Kidney (tissue), 14 donors: Measurements from ENCODE around the gene PACC1. TPM values are rescaled to one million over a fixed set of nuclear protein-coding genes. Genes with fewer than 3 reads are reported as not detected.
"Not testable (repeated sequence)": the region's sequence is repeated elsewhere in the genome, so short reads cannot be mapped to it uniquely, and the experiment has no call there.

Experiments used
- DNase-seq, 5 donors: peaks; one replicate each; pipeline ENCODE4 v3.0.0-alpha.2; 2013 to 2020
- FAIRE-seq: peaks from 2 replicates; lab custom pipeline; 2012; peaks lifted over from hg19 to GRCh38; lab: Jason Lieb, UNC
- H3K27ac ChIP-seq, 2 donors: one replicate each; pipeline ENCODE4 v1.7.0; 2013; ENCODE audit warnings: low read depth in 2 of 2, low read length in 2 of 2, inconsistent platforms in 1 of 2
- H3K27me3 ChIP-seq: one replicate; pipeline ENCODE4 v1.7.1; 2013; ENCODE audit warnings: low read length, inconsistent platforms; ENCODE audit not compliant: control insufficient read depth, insufficient read depth
- H3K36me3 ChIP-seq, 3 donors: one replicate each; pipeline versions ENCODE4 v1.7.0 to v1.7.1; 2013; ENCODE audit warnings: low read length in 3 of 3, control low read depth in 1 of 3, inconsistent platforms in 1 of 3; ENCODE audit not compliant: insufficient read depth in 3 of 3, control insufficient read depth in 2 of 3
- H3K4me1 ChIP-seq, 3 donors: one replicate each; pipeline versions ENCODE4 v1.7.0 to v1.7.1; 2013; ENCODE audit warnings: low read length in 3 of 3, inconsistent platforms in 1 of 3, low read depth in 1 of 3; ENCODE audit not compliant: control insufficient read depth in 2 of 3, insufficient read depth in 2 of 3
- H3K4me3 ChIP-seq, 3 donors: one replicate each; pipeline versions ENCODE4 v1.7.0 to v1.8.1; 2013; ENCODE audit warnings: low read length in 3 of 3, control low read depth in 1 of 3, inconsistent platforms in 1 of 3
- H3K9ac ChIP-seq, 3 donors: one replicate each; pipeline versions ENCODE4 v1.7.0 to v1.7.1; 2013; ENCODE audit warnings: low read length in 3 of 3, control low read depth in 1 of 3, inconsistent platforms in 1 of 3
- H3K9me3 ChIP-seq, 3 donors: one replicate each; pipeline versions ENCODE4 v1.7.0 to v1.7.1; 2013; ENCODE audit warnings: low read length in 3 of 3, control low read depth in 1 of 3, inconsistent platforms in 1 of 3; ENCODE audit not compliant: control insufficient read depth in 2 of 3, insufficient read depth in 1 of 3
- intact Hi-C: fragments of 100-400 bp; cut with DNase I; formaldehyde crosslinking; loops from one replicate; pipeline ENCODE4 v1.11.1; 2022
- polyA plus RNA-seq: library from polyadenylated mRNA; stranded (reverse); fragments of 350-450 nt; fragmentation: Illumina TruSeq; extraction: RNeasy Lipid Tissue Mini Kit (QIAGEN cat#74804); gene quantifications from one replicate; pipeline ENCODE4 v1.2.3, GENCODE V29; 2014; ENCODE audit warnings: low read depth, low replicate concordance; ENCODE audit not compliant: insufficient read depth
- total RNA-seq: library from RNA; stranded (reverse); fragmentation: NEBNext Ultra II Directional; extraction: Animal tissue kit (Norgen Biotek cat#: 25700); gene quantifications from one replicate; pipeline ENCODE4 v1.2.1, GENCODE V29; 2021
- TF ChIP-seq, protein P1 (sequence below): IDR thresholded peaks from 3 replicates; pipeline ENCODE4 v1.5.1; 2012; ENCODE audit warnings: mild to moderate bottlenecking, moderate library complexity, borderline replicate concordance; ENCODE audit not compliant: insufficient read depth; ENCODE audit errors: extremely low read depth
- donor health status: control.
- donor health status: control.
- donor health status: control.
- donor health status: control.
- donor health status: control.
- donor health status: DM: yes; HTN: yes; CAD: no.
- donor health status: Normal renal cell carcinoma (clear cell type).

Gene PACC1
- total and polyA plus RNA-seq, 2 donors from 2014 or later = 8.7 to 13.7 TPM

DNA sequence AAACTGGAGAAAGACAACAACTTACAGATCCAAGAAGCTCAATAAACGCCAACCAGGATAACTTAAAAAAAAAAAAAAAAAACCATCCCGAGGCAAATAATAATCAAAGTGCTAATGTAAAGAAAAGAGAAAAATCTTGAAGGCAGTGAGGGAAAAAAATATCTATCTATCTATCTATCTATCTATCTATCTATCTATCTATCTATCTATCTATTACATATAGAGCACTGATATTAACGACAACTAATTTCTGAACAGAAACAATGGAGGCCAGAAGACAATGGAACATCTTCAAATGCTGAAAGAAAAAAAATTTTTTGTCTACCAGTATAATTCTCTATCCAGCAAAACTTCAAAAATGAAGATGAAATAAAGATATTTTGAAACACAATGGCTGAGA lies 18.0 kb downstream of the PACC1 start:
- intact Hi-C loops = no loop called here
- DNase-seq = no peak
- no peaks in the 10 kb centered on the region for H3K4me1 ChIP-seq
- H3K9ac ChIP-seq = no peak overlapping the region
- H3K9me3 ChIP-seq = peaks cover 0 to 5% (median 3%) of the 10 kb centered on the region in 3 donors
- H3K27me3 ChIP-seq = no peaks in the 10 kb centered on the region
- H3K27ac ChIP-seq = no peak overlapping the region
- TF ChIP-seq, protein P1, sequence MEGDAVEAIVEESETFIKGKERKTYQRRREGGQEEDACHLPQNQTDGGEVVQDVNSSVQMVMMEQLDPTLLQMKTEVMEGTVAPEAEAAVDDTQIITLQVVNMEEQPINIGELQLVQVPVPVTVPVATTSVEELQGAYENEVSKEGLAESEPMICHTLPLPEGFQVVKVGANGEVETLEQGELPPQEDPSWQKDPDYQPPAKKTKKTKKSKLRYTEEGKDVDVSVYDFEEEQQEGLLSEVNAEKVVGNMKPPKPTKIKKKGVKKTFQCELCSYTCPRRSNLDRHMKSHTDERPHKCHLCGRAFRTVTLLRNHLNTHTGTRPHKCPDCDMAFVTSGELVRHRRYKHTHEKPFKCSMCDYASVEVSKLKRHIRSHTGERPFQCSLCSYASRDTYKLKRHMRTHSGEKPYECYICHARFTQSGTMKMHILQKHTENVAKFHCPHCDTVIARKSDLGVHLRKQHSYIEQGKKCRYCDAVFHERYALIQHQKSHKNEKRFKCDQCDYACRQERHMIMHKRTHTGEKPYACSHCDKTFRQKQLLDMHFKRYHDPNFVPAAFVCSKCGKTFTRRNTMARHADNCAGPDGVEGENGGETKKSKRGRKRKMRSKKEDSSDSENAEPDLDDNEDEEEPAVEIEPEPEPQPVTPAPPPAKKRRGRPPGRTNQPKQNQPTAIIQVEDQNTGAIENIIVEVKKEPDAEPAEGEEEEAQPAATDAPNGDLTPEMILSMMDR = no peak
- FAIRE-seq = no peak
- no peak overlapping the region for H3K4me3 ChIP-seq
- H3K36me3 ChIP-seq = no peaks in the 10 kb centered on the region

DNA sequence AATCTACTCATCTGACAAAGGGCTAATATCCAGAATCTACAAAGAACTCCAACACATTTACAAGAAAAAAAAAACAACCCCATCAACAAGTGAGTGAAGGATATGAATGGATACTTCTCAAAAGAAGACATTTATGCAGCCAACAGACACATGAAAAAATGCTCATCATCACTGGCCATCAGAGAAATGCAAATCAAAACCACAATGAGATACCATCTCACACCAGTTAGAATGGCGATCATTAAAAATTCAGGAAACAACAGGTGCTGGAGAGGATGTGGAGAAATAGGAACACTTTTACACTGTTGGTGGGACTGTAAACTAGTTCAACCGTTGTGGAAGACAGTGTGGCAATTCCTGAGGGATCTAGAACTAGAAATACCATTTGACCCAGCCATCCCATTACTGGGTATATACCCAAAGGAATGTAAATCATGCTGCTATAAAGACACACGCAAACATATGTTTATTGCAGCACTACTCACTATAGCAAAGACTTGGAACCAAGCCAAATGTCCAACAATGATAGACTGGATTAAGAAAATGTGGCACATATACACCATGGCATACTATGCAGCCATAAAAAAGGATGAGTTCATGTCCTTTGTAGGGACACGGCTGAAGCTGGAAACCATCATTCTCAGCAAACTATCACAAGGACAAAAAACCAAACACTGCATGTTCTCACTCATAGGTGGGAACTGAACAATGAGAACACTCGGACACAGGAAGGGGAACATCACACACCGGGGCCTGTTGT lies 18.8 kb downstream of the PACC1 start:
- H3K4me1 ChIP-seq, DNase-seq, H3K27me3 ChIP-seq, H3K27ac ChIP-seq, FAIRE-seq, H3K9me3 ChIP-seq, H3K9ac ChIP-seq, H3K4me3 ChIP-seq, intact Hi-C loops, H3K36me3 ChIP-seq: not testable (repeated sequence)

DNA sequence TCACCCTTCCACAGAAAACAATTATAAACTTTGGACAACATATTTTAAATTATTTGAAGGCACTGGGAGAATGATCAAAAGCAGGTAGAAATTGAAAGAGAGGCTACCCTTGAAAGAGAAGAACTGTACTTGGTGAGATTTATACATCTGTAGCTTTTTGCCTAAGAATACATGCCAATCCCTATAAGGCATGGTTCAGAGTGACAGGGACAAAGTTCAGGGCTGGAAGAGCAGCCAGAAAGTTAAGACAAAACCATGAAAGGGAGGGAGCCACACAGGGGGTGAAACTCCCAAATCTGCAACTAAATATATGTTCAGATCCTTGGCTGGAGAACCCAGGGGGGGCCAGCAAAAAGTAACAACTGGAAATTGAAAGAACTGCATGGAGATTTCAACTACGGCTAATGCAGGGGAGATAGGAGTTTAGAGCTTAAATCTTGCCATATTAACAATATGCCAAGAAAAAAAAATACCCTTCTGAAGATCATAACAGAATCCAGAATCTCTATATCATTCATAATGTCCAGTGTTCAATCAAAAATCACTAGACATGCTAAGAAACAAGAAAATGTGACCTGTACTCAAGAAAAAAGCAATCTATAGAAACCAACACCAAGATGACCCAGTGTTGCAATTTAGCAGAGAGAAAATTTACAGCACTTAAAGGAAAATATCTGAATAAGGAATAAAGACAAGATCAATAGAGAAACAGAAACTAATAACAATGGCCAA lies 25.5 kb downstream of the PACC1 start:
- peaks cover 0 to 5% (median 2%) of the 10 kb centered on the region in 3 donors for H3K4me1 ChIP-seq
- H3K9me3 ChIP-seq = peaks cover 0 to 4% (median 0%) of the 10 kb centered on the region in 3 donors
- no peak overlapping the region for H3K27ac ChIP-seq
- peaks cover 0 to 8% (median 0%) of the 10 kb centered on the region in 3 donors for H3K36me3 ChIP-seq
- TF ChIP-seq, protein P1 = no peak
- FAIRE-seq = no peak
- no peaks in the 10 kb centered on the region for H3K27me3 ChIP-seq
- intact Hi-C loops = no loop called here
- no peak overlapping the region for H3K9ac ChIP-seq
- DNase-seq = no peak
- no peak overlapping the region for H3K4me3 ChIP-seq

DNA sequence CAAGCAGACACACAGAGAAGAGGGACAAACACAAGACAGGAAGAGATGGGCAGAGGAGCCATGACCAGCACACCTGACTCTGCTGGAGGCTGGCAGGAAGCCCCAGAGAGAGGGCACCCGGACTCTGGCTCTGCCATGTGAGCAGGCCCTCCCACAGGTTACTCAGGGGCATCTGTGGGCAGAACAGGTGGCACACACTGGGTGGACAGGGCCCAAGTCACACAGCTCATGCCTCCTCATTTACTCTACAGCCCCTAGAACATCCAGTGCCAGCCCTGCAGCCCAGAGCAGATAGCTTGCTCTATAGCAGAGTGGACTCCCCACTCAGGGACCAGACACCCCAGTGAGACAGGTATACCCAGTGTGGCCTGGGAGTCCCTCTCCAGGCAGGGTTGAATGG lies 28.7 kb downstream of the PACC1 start:
- H3K27ac ChIP-seq = no peak overlapping the region
- TF ChIP-seq, protein P1 = no peak
- DNase-seq (no peak), FAIRE-seq (no peak)
- H3K9ac ChIP-seq = no peak overlapping the region
- peaks cover 0 to 4% (median 0%) of the 10 kb centered on the region in 3 donors for H3K9me3 ChIP-seq
- no peaks in the 10 kb centered on the region for H3K27me3 ChIP-seq
- peaks cover 0 to 5% (median 5%) of the 10 kb centered on the region in 3 donors for H3K4me1 ChIP-seq
- H3K36me3 ChIP-seq = peaks cover 0 to 8% (median 0%) of the 10 kb centered on the region in 3 donors
- intact Hi-C loops = no loop called here
- no peak overlapping the region for H3K4me3 ChIP-seq
